Stimulated activated memory B cell treated with anti-CD40 and anti-IgM and Interleukin-4, amounts not matched to agents 10 μg/mL and 1 μg/mL and 100 μg/mL, for 72 hours (primary cell): ENCODE measurements around the gene CCDC178.
A peak's percentile ranks its signal among the peaks of the same experiment; 100 is the strongest.

ENCODE experiments used
- ATAC-seq: fragments of 150-1000 bp; cut with Tn5 transposase; 2 replicates; pipeline ENCODE4 v1.10.0; 2021
- H3K27ac Mint-ChIP-seq: one replicate; pipeline ENCODE4 v1.8.0; 2022; ENCODE audit warnings: mild to moderate bottlenecking, mixed read lengths
- H3K27me3 Mint-ChIP-seq: one replicate; pipeline ENCODE4 v1.8.0; 2022; ENCODE audit warnings: mixed read lengths
- H3K36me3 Mint-ChIP-seq: one replicate; pipeline ENCODE4 v1.8.0; 2022; ENCODE audit warnings: mixed read lengths
- H3K4me1 Mint-ChIP-seq: one replicate; pipeline ENCODE4 v1.8.0; 2022; ENCODE audit warnings: mixed read lengths
- H3K4me3 Mint-ChIP-seq: one replicate; pipeline ENCODE4 v1.8.0; 2022; ENCODE audit warnings: mild to moderate bottlenecking, moderate library complexity, mixed read lengths
- H3K9me3 Mint-ChIP-seq: one replicate; pipeline ENCODE4 v1.8.0; 2022; ENCODE audit warnings: mixed read lengths

The CCDC178 gene

DNA sequence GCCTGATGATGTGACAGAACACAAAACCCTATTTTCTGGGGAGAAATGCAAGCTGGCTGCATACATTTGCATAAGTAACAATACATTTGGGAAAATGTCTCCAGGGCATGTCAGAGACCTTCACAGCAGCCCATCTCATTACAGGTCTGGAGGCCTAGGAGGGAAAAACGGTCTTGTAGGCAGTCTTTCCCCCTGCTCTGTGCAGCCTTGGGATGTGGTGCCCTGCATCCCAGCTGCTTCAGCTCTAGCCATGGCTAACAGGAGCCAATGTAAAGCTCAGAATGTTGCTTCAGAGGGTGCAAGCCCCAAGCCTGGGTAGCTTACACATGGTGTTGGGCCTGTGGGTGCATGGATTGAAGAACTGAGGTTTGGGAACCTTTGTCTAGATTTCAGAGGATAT lies 133.0 kb downstream of the CCDC178 start:
- Mint-ChIP-seq H3K27me3 (no peaks in the 10 kb centered on the region), H3K36me3 (no peaks in the 10 kb centered on the region), H3K4me3 (no peak overlapping the region), H3K9me3 (peaks cover 5% of the 10 kb centered on the region), H3K4me1 (no peaks in the 10 kb centered on the region), H3K27ac (no peak overlapping the region)
- ATAC-seq: no peak

- H3K9me3 Mint-ChIP-seq: peaks cover 5% of the 10 kb centered on the region
- H3K4me3 Mint-ChIP-seq: no peak overlapping the region
- H3K4me1 Mint-ChIP-seq: no peaks in the 10 kb centered on the region
These were observed 136.2 kb downstream of the CCDC178 start for GRCh38 chr18:33304277-33304676.

DNA sequence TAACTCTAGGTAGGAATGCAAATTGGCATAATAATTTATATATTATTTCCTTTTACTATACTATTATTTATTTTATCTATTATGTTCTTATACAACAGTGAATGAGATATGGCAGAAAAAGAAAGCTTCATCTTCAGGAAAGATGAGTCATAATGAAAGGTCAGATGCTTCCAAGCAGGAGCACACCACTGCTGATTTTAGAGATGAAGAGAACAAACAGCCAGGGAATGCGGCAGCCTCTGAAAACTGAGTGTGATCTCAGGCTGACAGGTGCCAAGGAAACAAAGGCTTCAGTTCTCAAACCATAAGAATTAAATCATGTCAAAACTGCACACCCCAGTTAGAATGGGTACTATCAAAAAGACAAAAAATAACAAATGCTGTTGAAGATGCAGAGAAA lies 149.0 kb downstream of the CCDC178 start:
- peaks cover 3% of the 10 kb centered on the region for H3K9me3 Mint-ChIP-seq
- no peaks in the 10 kb centered on the region for H3K36me3 Mint-ChIP-seq

More at GRCh38 chr18:33304277-33304676, 136.2 kb downstream of the CCDC178 start:
- Mint-ChIP-seq H3K36me3 (no peaks in the 10 kb centered on the region), H3K27ac (no peak overlapping the region), H3K27me3 (no peaks in the 10 kb centered on the region)
- no peak for ATAC-seq

DNA sequence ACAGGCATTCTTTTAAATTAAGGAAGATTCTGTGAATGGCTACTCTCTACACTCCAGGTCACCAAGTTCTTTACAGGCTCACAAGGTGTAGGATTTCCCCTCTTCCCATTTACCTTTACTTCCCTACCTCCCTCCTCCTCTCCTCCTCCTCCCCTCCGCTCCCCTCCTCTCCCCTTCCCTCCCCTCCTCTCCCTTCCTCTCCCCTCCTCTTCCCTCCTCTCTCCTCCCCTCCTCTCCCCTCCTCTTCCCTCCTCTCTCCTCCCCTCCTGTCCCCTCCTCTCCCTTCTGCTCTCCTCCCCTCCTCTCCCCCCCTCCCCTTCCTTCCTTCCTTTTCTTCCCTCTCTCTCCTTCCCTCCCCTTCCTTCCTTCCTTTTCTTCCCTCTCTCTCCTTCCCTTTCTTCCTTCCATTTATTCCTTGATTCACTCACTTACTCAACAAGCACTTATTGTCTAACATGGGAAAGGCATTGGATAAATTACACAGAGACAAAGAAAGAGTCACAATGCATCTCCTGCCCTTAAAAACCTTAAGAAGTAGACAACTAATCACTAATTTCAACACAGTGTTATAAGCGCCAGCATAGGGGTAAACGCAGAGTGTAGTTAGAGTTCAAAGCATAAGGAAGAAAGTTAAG lies 152.3 kb downstream of the CCDC178 start:
- Mint-ChIP-seq H3K27me3 (no peaks in the 10 kb centered on the region), H3K4me1 (no peaks in the 10 kb centered on the region), H3K36me3 (no peaks in the 10 kb centered on the region)

More for the DNA sequence above, 149.0 kb downstream of the CCDC178 start:
- H3K4me1 Mint-ChIP-seq: no peaks in the 10 kb centered on the region
- no peaks in the 10 kb centered on the region for H3K27me3 Mint-ChIP-seq
- no peak for ATAC-seq
- H3K4me3 Mint-ChIP-seq: no peak overlapping the region
- H3K27ac Mint-ChIP-seq: no peak overlapping the region

GRCh38 chr18:33282709-33283333 lies 157.7 kb downstream of the CCDC178 start:
- Mint-ChIP-seq H3K4me3 (no peak overlapping the region), H3K27ac (no peak overlapping the region), H3K4me1 (no peaks in the 10 kb centered on the region), H3K27me3 (no peaks in the 10 kb centered on the region), H3K9me3 (no peaks in the 10 kb centered on the region), H3K36me3 (no peaks in the 10 kb centered on the region)
- peak; percentile 65 for ATAC-seq

More for the DNA sequence above, 152.3 kb downstream of the CCDC178 start:
- H3K4me3 Mint-ChIP-seq: no peak overlapping the region
- H3K9me3 Mint-ChIP-seq: peaks cover 3% of the 10 kb centered on the region
- no peak overlapping the region for H3K27ac Mint-ChIP-seq
- ATAC-seq: no peak

GRCh38 chr18:33282142-33282541 lies 158.4 kb downstream of the CCDC178 start:
- no peak overlapping the region for H3K4me3 Mint-ChIP-seq
- H3K9me3 Mint-ChIP-seq: no peaks in the 10 kb centered on the region
- ATAC-seq: peak; percentile 47
- H3K27me3 Mint-ChIP-seq: no peaks in the 10 kb centered on the region
- H3K27ac Mint-ChIP-seq: no peak overlapping the region
- no peaks in the 10 kb centered on the region for H3K4me1 Mint-ChIP-seq
- H3K36me3 Mint-ChIP-seq: no peaks in the 10 kb centered on the region

DNA sequence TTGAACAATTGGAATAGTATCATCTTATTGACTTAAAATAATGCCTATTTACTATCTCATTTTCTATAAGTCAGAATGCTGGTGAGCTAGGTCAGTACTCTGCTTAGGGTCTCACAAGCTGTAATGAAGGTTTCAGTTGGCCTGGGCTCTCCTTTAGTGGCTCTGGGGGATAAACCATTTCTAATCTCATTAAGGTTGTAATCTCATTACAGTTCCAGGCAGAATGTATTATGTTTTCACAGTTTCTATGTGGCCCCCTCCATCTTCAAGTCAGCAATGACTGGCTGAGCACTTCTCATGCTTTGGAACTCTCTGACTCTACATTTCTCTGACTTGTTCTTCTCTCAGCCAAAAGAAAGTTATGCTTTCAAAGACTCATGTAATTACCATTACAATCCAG lies 163.1 kb downstream of the CCDC178 start:
- Mint-ChIP-seq H3K36me3 (no peaks in the 10 kb centered on the region), H3K9me3 (no peaks in the 10 kb centered on the region), H3K27ac (no peak overlapping the region), H3K4me1 (no peaks in the 10 kb centered on the region), H3K27me3 (no peaks in the 10 kb centered on the region), H3K4me3 (no peak overlapping the region)
- ATAC-seq: no peak

GRCh38 chr18:33275843-33276242 lies 164.7 kb downstream of the CCDC178 start:
- no peak for ATAC-seq
- Mint-ChIP-seq H3K4me1 (no peaks in the 10 kb centered on the region), H3K9me3 (no peaks in the 10 kb centered on the region)

DNA sequence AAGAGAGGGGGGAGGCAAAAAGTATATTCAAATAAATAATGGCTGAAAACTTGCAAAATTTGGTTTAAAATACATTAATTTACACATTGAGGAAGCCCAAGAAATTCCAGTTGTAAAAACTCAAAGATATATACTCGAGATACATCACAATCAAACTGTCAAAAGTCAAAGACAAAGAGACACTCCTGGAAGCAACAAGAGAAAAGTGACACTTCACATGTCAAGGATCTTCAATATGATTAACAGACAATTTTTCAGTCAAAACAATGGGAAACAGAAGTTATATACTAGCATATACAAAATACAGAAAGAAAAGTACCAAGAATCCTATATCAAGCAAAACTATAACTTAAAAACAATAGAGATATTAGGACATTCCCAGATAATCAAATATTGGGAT lies 170.2 kb downstream of the CCDC178 start:
- Mint-ChIP-seq H3K27me3 (no peaks in the 10 kb centered on the region), H3K4me3 (no peak overlapping the region), H3K9me3 (no peaks in the 10 kb centered on the region), H3K4me1 (no peaks in the 10 kb centered on the region), H3K36me3 (no peaks in the 10 kb centered on the region), H3K27ac (no peak overlapping the region)
- ATAC-seq: no peak

More at GRCh38 chr18:33275843-33276242, 164.7 kb downstream of the CCDC178 start:
- no peak overlapping the region for H3K27ac Mint-ChIP-seq
- no peak overlapping the region for H3K4me3 Mint-ChIP-seq
- H3K27me3 Mint-ChIP-seq: no peaks in the 10 kb centered on the region
- no peaks in the 10 kb centered on the region for H3K36me3 Mint-ChIP-seq

GRCh38 chr18:33269223-33269622 lies 171.3 kb downstream of the CCDC178 start:
- no peaks in the 10 kb centered on the region for H3K9me3 Mint-ChIP-seq
- H3K27me3 Mint-ChIP-seq: no peaks in the 10 kb centered on the region
- H3K4me1 Mint-ChIP-seq: no peaks in the 10 kb centered on the region
- ATAC-seq: no peak
- H3K4me3 Mint-ChIP-seq: no peak overlapping the region
- H3K36me3 Mint-ChIP-seq: no peaks in the 10 kb centered on the region
- no peak overlapping the region for H3K27ac Mint-ChIP-seq

- Mint-ChIP-seq H3K4me3 (no peak overlapping the region), H3K9me3 (no peaks in the 10 kb centered on the region), H3K36me3 (no peaks in the 10 kb centered on the region), H3K27me3 (peaks cover 9% of the 10 kb centered on the region), H3K27ac (no peak overlapping the region), H3K4me1 (no peaks in the 10 kb centered on the region)
- no peak for ATAC-seq
These were observed 176.0 kb downstream of the CCDC178 start for GRCh38 chr18:33264566-33264965.

DNA sequence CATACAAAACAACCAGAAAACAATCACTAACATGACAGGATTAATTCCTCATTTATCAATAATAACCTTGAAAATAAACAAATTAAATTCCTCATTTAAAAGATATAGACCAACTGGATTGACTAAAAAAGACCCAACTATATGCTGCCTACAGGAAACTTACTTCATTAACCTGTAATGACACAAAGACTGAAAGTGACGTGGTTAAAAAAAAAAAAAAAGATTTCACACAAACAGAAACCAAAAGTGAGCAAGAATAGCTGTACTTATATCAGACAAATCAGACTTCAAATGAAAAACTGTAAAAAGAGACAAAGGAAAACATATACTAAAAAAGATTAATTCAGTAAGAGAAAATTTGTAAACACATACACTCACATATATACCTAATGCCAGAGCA lies 201.2 kb downstream of the CCDC178 start:
- Mint-ChIP-seq H3K27ac (no peak overlapping the region), H3K9me3 (peaks cover 9% of the 10 kb centered on the region), H3K4me3 (no peak overlapping the region), H3K27me3 (no peaks in the 10 kb centered on the region), H3K36me3 (peaks cover 5% of the 10 kb centered on the region), H3K4me1 (no peaks in the 10 kb centered on the region)
- no peak for ATAC-seq

DNA sequence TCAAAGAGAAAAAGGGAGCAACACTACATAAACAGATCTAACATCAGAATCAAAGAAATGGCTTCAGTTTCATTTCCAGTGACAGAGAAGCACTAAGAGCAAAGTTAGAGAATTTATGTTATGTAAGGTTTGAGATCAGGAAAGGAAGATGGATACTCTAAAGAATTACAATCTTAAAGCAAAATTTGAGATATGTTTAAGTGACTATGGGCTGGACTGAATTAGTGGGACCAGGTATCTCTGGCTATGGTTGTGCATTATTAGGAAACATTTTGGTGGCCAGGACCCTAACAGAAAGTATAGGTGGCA lies 208.2 kb downstream of the CCDC178 start:
- H3K27ac Mint-ChIP-seq: no peak overlapping the region
- no peak for ATAC-seq
- H3K4me1 Mint-ChIP-seq: peaks cover 6% of the 10 kb centered on the region
- H3K9me3 Mint-ChIP-seq: no peaks in the 10 kb centered on the region
- H3K27me3 Mint-ChIP-seq: no peaks in the 10 kb centered on the region
- no peak overlapping the region for H3K4me3 Mint-ChIP-seq
- no peaks in the 10 kb centered on the region for H3K36me3 Mint-ChIP-seq

DNA sequence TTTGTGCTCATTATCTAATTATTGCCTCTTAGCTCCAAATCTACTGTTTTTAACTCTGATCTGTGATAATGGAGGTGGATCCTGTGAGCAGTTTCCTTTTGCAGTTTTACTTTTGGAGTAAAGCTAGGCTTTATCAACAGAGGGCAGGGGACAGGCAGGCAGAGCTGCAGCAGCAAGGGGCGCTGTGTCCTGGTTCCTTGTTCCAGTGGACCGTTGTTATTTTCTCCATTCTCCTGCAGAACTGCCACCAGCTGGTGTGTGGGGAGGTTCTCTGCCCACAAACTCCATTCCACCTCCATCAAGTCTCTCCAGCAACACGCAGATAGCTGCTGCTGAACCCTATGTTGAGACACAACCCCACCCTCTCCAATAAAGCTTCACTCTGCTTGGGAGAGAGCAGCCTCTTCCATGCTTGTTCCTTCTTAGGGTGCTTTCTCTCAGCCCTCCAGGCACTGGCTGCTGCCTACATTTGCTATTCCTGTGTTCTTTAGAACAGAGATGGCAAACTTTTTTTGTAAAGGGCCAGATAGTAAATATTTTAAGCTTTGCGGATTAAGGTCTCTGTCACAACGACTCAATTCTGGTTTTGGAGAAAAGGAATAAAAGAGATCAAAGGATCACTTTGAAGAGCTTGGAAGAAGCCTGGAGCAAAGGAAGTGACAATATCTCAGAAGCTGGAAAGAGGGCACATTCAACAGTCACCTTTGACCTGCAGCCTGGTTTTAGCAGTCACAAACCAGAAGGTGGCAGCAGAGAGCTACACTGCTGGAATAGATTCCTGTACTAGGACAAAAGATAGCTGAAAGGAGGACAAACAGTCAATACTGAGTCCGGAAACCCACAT lies 208.8 kb downstream of the CCDC178 start:
- ATAC-seq: peak; percentile 71
- Mint-ChIP-seq H3K36me3 (no peaks in the 10 kb centered on the region), H3K9me3 (no peaks in the 10 kb centered on the region), H3K4me3 (no peak overlapping the region), H3K27ac (no peak overlapping the region), H3K27me3 (no peaks in the 10 kb centered on the region), H3K4me1 (peaks cover 6% of the 10 kb centered on the region)

DNA sequence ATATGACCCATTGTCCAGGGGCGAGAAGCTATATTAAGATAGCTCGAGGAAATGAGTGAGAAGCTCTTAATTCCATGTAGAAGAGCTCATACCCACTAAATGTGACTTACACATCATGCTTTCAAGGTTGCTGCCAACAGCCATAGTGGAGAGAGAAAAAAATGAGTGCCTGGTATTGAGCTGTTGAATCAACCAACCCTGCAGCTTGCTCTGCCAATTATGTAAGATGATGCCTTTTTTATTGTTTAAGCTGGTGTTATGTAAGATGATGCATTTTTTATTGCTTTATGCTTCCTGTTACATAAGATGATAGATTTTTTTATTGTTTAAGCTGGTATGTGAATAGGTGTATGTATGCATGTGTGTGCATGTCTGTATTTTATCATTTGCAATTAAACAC lies 228.2 kb downstream of the CCDC178 start:
- no peak overlapping the region for H3K27ac Mint-ChIP-seq

More for the DNA sequence above, 228.2 kb downstream of the CCDC178 start:
- H3K9me3 Mint-ChIP-seq: no peaks in the 10 kb centered on the region
- H3K27me3 Mint-ChIP-seq: no peaks in the 10 kb centered on the region
- H3K36me3 Mint-ChIP-seq: no peaks in the 10 kb centered on the region
- H3K4me3 Mint-ChIP-seq: no peak overlapping the region
- H3K4me1 Mint-ChIP-seq: no peaks in the 10 kb centered on the region
- ATAC-seq: no peak
